Kidney (tissue), 14 donors: ENCODE measurements around the gene RNF32. TPM values are rescaled to one million over a fixed set of nuclear protein-coding genes. Genes with fewer than 3 reads are reported as not detected.
"Not testable (repeated sequence)": the region's sequence is repeated elsewhere in the genome, so short reads cannot be mapped to it uniquely, and the experiment has no call there.

Experiments
- DNase-seq, 5 donors: peaks; one replicate each; pipeline ENCODE4 v3.0.0-alpha.2; 2013 to 2020
- FAIRE-seq: peaks from 2 replicates; lab custom pipeline; 2012; peaks lifted over from hg19 to GRCh38; lab: Jason Lieb, UNC
- H3K27ac ChIP-seq, 2 donors: one replicate each; pipeline ENCODE4 v1.7.0; 2013; ENCODE audit warnings: low read depth in 2 of 2, low read length in 2 of 2, inconsistent platforms in 1 of 2
- H3K27me3 ChIP-seq: one replicate; pipeline ENCODE4 v1.7.1; 2013; ENCODE audit warnings: low read length, inconsistent platforms; ENCODE audit not compliant: control insufficient read depth, insufficient read depth
- H3K36me3 ChIP-seq, 3 donors: one replicate each; pipeline versions ENCODE4 v1.7.0 to v1.7.1; 2013; ENCODE audit warnings: low read length in 3 of 3, control low read depth in 1 of 3, inconsistent platforms in 1 of 3; ENCODE audit not compliant: insufficient read depth in 3 of 3, control insufficient read depth in 2 of 3
- H3K4me1 ChIP-seq, 3 donors: one replicate each; pipeline versions ENCODE4 v1.7.0 to v1.7.1; 2013; ENCODE audit warnings: low read length in 3 of 3, inconsistent platforms in 1 of 3, low read depth in 1 of 3; ENCODE audit not compliant: control insufficient read depth in 2 of 3, insufficient read depth in 2 of 3
- H3K4me3 ChIP-seq, 3 donors: one replicate each; pipeline versions ENCODE4 v1.7.0 to v1.8.1; 2013; ENCODE audit warnings: low read length in 3 of 3, control low read depth in 1 of 3, inconsistent platforms in 1 of 3
- H3K9ac ChIP-seq, 3 donors: one replicate each; pipeline versions ENCODE4 v1.7.0 to v1.7.1; 2013; ENCODE audit warnings: low read length in 3 of 3, control low read depth in 1 of 3, inconsistent platforms in 1 of 3
- H3K9me3 ChIP-seq, 3 donors: one replicate each; pipeline versions ENCODE4 v1.7.0 to v1.7.1; 2013; ENCODE audit warnings: low read length in 3 of 3, control low read depth in 1 of 3, inconsistent platforms in 1 of 3; ENCODE audit not compliant: control insufficient read depth in 2 of 3, insufficient read depth in 1 of 3
- CTCF ChIP-seq: IDR thresholded peaks from 3 replicates; pipeline ENCODE4 v1.5.1; 2012; ENCODE audit warnings: mild to moderate bottlenecking, moderate library complexity, borderline replicate concordance; ENCODE audit not compliant: insufficient read depth; ENCODE audit errors: extremely low read depth
- intact Hi-C: fragments of 100-400 bp; cut with DNase I; formaldehyde crosslinking; loops from one replicate; pipeline ENCODE4 v1.11.1; 2022
- polyA plus RNA-seq: library from polyadenylated mRNA; stranded (reverse); fragments of 350-450 nt; fragmentation: Illumina TruSeq; extraction: RNeasy Lipid Tissue Mini Kit (QIAGEN cat#74804); gene quantifications from one replicate; pipeline ENCODE4 v1.2.3, GENCODE V29; 2014; ENCODE audit warnings: low read depth, low replicate concordance; ENCODE audit not compliant: insufficient read depth
- total RNA-seq: library from RNA; stranded (reverse); fragmentation: NEBNext Ultra II Directional; extraction: Animal tissue kit (Norgen Biotek cat#: 25700); gene quantifications from one replicate; pipeline ENCODE4 v1.2.1, GENCODE V29; 2021
- donor health status: control.
- donor health status: control.
- donor health status: control.
- donor health status: control.
- donor health status: control.
- donor health status: DM: yes; HTN: yes; CAD: no.
- donor health status: Normal renal cell carcinoma (clear cell type).

RNF32 gene
- total and polyA plus RNA-seq, 2 donors from 2014 or later = 1.6 to 2.7 TPM

DNA sequence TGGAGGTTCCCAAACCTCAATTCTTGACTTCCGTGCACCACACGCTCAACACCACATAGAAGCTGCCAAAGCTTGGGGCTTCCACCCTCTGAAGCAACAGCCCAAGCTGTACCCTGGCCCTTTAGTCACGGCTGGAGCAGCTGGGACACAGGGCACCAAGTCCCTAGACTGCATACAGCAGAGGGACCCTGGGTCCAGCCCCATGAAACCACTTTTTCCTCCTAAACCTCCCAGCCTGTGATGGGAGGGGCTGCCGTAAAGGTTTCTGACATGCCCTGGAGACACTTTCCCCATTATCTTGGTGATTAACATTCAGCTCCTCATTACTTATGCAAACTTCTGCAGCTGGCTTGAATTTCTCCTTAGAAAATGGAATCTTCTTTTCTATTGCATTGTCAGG is 57.9 kb downstream of the RNF32 start:
- H3K4me1 ChIP-seq, DNase-seq, intact Hi-C loops, H3K27me3 ChIP-seq, H3K9me3 ChIP-seq, H3K36me3 ChIP-seq, H3K9ac ChIP-seq, H3K4me3 ChIP-seq, H3K27ac ChIP-seq, FAIRE-seq: not testable (repeated sequence)

GRCh38 chr7:156701787-156702186 is 61.2 kb downstream of the RNF32 start:
- intact Hi-C loops = not testable (repeated sequence)

GRCh38 chr7:156702399-156702798 is 61.8 kb downstream of the RNF32 start:
- Histone ChIP-seq H3K9me3 (peaks cover 0 to 5% (median 0%) of the 10 kb centered on the region in 3 donors), H3K4me3 (no peak overlapping the region), H3K4me1 (no peaks in the 10 kb centered on the region), H3K36me3 (no peaks in the 10 kb centered on the region), H3K9ac (no peak overlapping the region), H3K27me3 (no peaks in the 10 kb centered on the region), H3K27ac (no peak overlapping the region)
- no peak for DNase-seq
- TF ChIP-seq CTCF = no peak
- intact Hi-C loops = no loop called here
- no peak for FAIRE-seq

More at GRCh38 chr7:156701787-156702186, 61.2 kb downstream of the RNF32 start:
- not testable (repeated sequence) for H3K27me3 ChIP-seq, H3K27ac ChIP-seq, H3K4me3 ChIP-seq, H3K9me3 ChIP-seq, FAIRE-seq, H3K9ac ChIP-seq, H3K36me3 ChIP-seq, H3K4me1 ChIP-seq, DNase-seq

- Histone ChIP-seq H3K4me1 (no peaks in the 10 kb centered on the region), H3K9ac (no peak overlapping the region), H3K9me3 (peaks cover 0 to 2% (median 0%) of the 10 kb centered on the region in 3 donors), H3K27me3 (no peaks in the 10 kb centered on the region), H3K36me3 (no peaks in the 10 kb centered on the region), H3K4me3 (no peak overlapping the region), H3K27ac (no peak overlapping the region)
- intact Hi-C loops = no loop called here
- no peak for FAIRE-seq
- no peak for TF ChIP-seq CTCF
- no peak for DNase-seq
Measured at GRCh38 chr7:156703209-156703608, 62.6 kb downstream of the RNF32 start.
